SU-DHL-6 (cell line): ENCODE measurements around the gene PLB1.

Experiments used
- CTCF ChIP-seq: fragments of 200-600 bp; sonication (generic); IDR thresholded peaks from one replicate; pipeline ENCODE4 v1.5.1; 2017; ENCODE audit warnings: antibody characterized with exemption, mild to moderate bottlenecking, low read length, moderate library complexity; ENCODE audit not compliant: insufficient read depth, poor library complexity, severe bottlenecking
- EZH2phosphoT487 ChIP-seq: fragments of 200-600 bp; sonication (generic), shearing (Covaris generic); conservative IDR thresholded peaks from 2 replicates; pipeline ENCODE4 v1.6.1; 2018; ENCODE audit warnings: mild to moderate bottlenecking, antibody characterized with exemption, low read length, moderate library complexity, mixed read lengths

GRCh38 chr2:28511871-28512606 lies 16.2 kb downstream of the PLB1 start:
- no peak for TF ChIP-seq CTCF
- TF ChIP-seq EZH2phosphoT487, result no peak
